Heart left ventricle (tissue), 13 donors: Measurements from ENCODE around the gene CDK6.

ENCODE experiments used
- POLR2A ChIP-seq, 2 donors: fragments of 450-650 bp; IDR thresholded peaks; one replicate each; pipeline ENCODE4 v1.6.1; 2017; ENCODE audit warnings: antibody characterized with exemption in 2 of 2, mild to moderate bottlenecking in 2 of 2, moderate library complexity in 2 of 2
- TF ChIP-seq, protein P1 (sequence below), 12 donors: fragments of 200-600 bp; sonication (generic) in 4 of 12; IDR thresholded peaks; one replicate each; pipeline versions ENCODE4 v1.5.0 to v1.8.0; 2018 to 2022; ENCODE audit warnings: antibody characterized with exemption in 12 of 12, mild to moderate bottlenecking in 5 of 12
- donor health status: ischemic (EF 13 %, LVEDD 7.1; RV severe dilation, severe dysfunction).
- donor health status: DM: no; HTN: yes; CAD: no.
- donor health status: DM: no; HTN: no; CAD: no.
- donor health status: ischemic (EF 25% LVEDD 6.9; RV normal size, moderate dysfunction).
- donor health status: ischemic (EF 25% LVEDD 5.7; RV mildly dilated, moderate dysfunction).
- donor health status: ischemic (EF 35%, LVEDD 5.7; RV mildly dilated, moderate dysfunction).
- donor health status: nonischemic (EF 11% LVEDD 7.7; RV severe dilation, severe dysfunction).
- donor health status: DM: yes; HTN: yes; CAD: no.
- donor health status: PGD.
- donor health status: ischemic (EF 29% LVEDD 5.4; RV normal size, mild dysfunction).
- donor health status: nonischemic (EF 23%, LVEDD 6.1; RV moderate dilation, normal function).

DNA sequence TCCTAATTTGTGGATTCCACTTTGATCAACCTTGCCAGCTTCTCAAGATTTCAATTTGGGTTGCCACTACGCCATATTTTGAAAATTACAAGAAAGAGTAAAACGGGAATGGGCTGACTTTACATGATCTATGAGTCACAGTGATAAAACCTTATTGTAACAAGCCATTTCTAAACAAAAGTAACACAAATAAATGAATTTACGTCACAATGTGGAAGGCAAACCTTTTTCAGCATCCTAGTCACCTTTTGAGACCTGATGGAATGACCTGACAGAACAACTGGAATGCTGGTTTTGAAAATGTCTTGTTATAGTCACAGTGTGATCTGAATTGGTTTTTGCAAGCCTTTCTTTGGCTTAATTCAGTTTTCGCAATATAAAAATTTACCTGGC is 85.9 kb downstream of the CDK6 start:
- TF ChIP-seq POLR2A (IDR thresholded peaks at IDR 0.05) = no peak
- TF ChIP-seq, protein P1, sequence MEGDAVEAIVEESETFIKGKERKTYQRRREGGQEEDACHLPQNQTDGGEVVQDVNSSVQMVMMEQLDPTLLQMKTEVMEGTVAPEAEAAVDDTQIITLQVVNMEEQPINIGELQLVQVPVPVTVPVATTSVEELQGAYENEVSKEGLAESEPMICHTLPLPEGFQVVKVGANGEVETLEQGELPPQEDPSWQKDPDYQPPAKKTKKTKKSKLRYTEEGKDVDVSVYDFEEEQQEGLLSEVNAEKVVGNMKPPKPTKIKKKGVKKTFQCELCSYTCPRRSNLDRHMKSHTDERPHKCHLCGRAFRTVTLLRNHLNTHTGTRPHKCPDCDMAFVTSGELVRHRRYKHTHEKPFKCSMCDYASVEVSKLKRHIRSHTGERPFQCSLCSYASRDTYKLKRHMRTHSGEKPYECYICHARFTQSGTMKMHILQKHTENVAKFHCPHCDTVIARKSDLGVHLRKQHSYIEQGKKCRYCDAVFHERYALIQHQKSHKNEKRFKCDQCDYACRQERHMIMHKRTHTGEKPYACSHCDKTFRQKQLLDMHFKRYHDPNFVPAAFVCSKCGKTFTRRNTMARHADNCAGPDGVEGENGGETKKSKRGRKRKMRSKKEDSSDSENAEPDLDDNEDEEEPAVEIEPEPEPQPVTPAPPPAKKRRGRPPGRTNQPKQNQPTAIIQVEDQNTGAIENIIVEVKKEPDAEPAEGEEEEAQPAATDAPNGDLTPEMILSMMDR (IDR thresholded peaks at IDR 0.05) = no peak
